Measurements from ENCODE around the gene MPST. TPM values are rescaled to one million over a fixed set of nuclear protein-coding genes. Genes with fewer than 3 reads are reported as not detected.
A peak's percentile ranks its signal among the peaks of the same experiment; 100 is the strongest.

MPST gene
- total RNA-seq, 1 experiment from 2014 or later, result 68.6 TPM

DNA sequence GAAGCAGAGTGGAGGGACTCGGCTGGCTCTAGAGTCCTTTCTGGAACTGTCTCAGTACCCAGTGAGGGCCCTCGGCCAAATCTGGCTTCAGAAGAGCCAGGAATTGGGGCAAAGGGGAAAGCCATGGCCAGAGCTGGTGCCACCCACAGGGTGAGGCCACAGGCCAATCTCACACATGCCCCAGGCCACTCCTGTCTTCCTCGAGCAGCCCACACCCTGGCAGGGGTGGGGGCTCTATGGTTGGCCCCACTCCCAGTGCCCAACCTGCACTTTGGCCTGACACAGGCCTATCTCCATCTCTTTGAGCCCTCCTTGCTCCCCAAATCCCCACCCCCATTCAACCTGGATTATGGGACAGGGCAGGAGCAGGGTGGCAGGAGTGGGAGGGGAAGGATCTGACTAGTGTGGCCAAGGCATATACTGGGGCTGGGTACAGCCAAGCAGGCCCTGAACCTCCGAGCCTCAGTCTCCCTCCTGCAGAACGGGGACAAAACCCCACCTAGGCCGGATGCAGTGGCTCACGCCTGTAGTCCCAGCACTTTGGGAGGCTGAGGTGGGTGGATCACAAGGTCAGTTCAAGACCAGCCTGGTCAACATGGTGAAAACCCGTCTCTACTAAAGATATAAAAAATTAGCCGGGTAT lies 7.2 kb upstream of the MPST start:
- 0 out of 2 replicates have a peak overlapping the region, but pooled peaks have one; percentile 14 for H3K4me2 ChIP-seq (ENCODE audit: low read length)
- H3K9ac ChIP-seq (ENCODE audit: low read length), result no peak overlapping the region
- no peak overlapping the region for H2AFZ ChIP-seq (ENCODE audit: low read depth, low read length, poor library complexity, severe bottlenecking)
- POLR2A ChIA-PET, result no interaction called here
- no peak overlapping the region for H3K4me3 ChIP-seq (replicated peaks in 1 of 2; ENCODE audit: low read depth in 1 of 2, low read length in 2 of 2)
- H3K4me1 ChIP-seq (ENCODE audit: control insufficient read depth in 1 of 2, insufficient read depth in 2 of 2, low read length in 2 of 2), result peaks cover 2 to 12% of the 10 kb centered on the region in 2 experiments; a peak in 2 of 4 replicates
- BruUV-seq (replicated peaks), result no TSS peak
- intact Hi-C loops (cut with micrococcal nuclease), result no loop called here
- DNase-seq (ENCODE audit: low read depth, low spot score) (no peak), ATAC-seq (peak; percentile 33; the same call in 1 of the 2 replicates)
- no peaks in the 10 kb centered on the region for H3K36me3 ChIP-seq (ENCODE audit: control insufficient read depth in 1 of 2, insufficient read depth in 2 of 2, low read length in 2 of 2)
- no peaks in the 10 kb centered on the region for H3K9me2 ChIP-seq (ENCODE audit: insufficient read depth)
- CTCF ChIA-PET, result no interaction called here
- no peaks in the 10 kb centered on the region for H3K27me3 ChIP-seq (ENCODE audit: insufficient read depth, low read length)
- RAD21 ChIA-PET (ENCODE audit: low non-redundant PET in 1 of 2, low total read pairs in 2 of 2, uncharacterized antibody in 2 of 2, unreplicated experiment in 2 of 2), result no interaction called here
- no peaks in the 10 kb centered on the region for H3K9me3 ChIP-seq (ENCODE audit: control insufficient read depth in 1 of 2, insufficient read depth in 1 of 2, low read depth in 1 of 2, low read length in 2 of 2)
- no peak overlapping the region for H3K27ac ChIP-seq (ENCODE audit: low read depth, low read length)
- TF ChIP-seq EZH2 (IDR thresholded peaks at IDR 0.05), result no peak
- TF ChIP-seq CBX3 (IDR thresholded peaks at IDR 0.05; ENCODE audit: low read depth), result no peak
- no peak for TF ChIP-seq POLR2AphosphoS5 (IDR thresholded peaks at IDR 0.05; ENCODE audit: low read depth, low read length)
- no peak for TF ChIP-seq EZH2phosphoT487 (IDR thresholded peaks at IDR 0.05; ENCODE audit: borderline replicate concordance)
- TF ChIP-seq SIN3A (IDR thresholded peaks at IDR 0.05; ENCODE audit: low read depth), result no peak
- TF ChIP-seq JUND (IDR thresholded peaks at IDR 0.05), result no peak
- no peak for TF ChIP-seq TCF7L2 (IDR thresholded peaks at IDR 0.05; ENCODE audit: borderline replicate concordance, extremely low read depth, insufficient read depth, insufficient read length)
- TF ChIP-seq SRF (IDR thresholded peaks at IDR 0.05; ENCODE audit: low read depth), result no peak
- TF ChIP-seq ZNF274 (IDR thresholded peaks at IDR 0.05; ENCODE audit: low read depth, low read length), result no peak
- no peak for TF ChIP-seq RAD21 (IDR thresholded peaks at IDR 0.05; ENCODE audit: low read depth)
- TF ChIP-seq CEBPB (IDR thresholded peaks at IDR 0.05; ENCODE audit: low read depth), result no peak
- no peak for TF ChIP-seq SP1 (IDR thresholded peaks at IDR 0.05; ENCODE audit: low read depth)
- TF ChIP-seq, protein P1, sequence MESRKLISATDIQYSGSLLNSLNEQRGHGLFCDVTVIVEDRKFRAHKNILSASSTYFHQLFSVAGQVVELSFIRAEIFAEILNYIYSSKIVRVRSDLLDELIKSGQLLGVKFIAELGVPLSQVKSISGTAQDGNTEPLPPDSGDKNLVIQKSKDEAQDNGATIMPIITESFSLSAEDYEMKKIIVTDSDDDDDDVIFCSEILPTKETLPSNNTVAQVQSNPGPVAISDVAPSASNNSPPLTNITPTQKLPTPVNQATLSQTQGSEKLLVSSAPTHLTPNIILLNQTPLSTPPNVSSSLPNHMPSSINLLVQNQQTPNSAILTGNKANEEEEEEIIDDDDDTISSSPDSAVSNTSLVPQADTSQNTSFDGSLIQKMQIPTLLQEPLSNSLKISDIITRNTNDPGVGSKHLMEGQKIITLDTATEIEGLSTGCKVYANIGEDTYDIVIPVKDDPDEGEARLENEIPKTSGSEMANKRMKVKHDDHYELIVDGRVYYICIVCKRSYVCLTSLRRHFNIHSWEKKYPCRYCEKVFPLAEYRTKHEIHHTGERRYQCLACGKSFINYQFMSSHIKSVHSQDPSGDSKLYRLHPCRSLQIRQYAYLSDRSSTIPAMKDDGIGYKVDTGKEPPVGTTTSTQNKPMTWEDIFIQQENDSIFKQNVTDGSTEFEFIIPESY (IDR thresholded peaks at IDR 0.05; ENCODE audit: extremely low read depth, insufficient replicate concordance, low read length), result no peak
- TF ChIP-seq, protein P2, sequence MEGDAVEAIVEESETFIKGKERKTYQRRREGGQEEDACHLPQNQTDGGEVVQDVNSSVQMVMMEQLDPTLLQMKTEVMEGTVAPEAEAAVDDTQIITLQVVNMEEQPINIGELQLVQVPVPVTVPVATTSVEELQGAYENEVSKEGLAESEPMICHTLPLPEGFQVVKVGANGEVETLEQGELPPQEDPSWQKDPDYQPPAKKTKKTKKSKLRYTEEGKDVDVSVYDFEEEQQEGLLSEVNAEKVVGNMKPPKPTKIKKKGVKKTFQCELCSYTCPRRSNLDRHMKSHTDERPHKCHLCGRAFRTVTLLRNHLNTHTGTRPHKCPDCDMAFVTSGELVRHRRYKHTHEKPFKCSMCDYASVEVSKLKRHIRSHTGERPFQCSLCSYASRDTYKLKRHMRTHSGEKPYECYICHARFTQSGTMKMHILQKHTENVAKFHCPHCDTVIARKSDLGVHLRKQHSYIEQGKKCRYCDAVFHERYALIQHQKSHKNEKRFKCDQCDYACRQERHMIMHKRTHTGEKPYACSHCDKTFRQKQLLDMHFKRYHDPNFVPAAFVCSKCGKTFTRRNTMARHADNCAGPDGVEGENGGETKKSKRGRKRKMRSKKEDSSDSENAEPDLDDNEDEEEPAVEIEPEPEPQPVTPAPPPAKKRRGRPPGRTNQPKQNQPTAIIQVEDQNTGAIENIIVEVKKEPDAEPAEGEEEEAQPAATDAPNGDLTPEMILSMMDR (IDR thresholded peaks at IDR 0.05 in 2 of 3, conservative IDR thresholded peaks at IDR 0.05 in 1 of 3; ENCODE audit: borderline replicate concordance in 1 of 3, insufficient read depth in 1 of 3, low read depth in 2 of 3, low read length in 2 of 3), result no peak
- TF ChIP-seq YY1 (IDR thresholded peaks at IDR 0.05; ENCODE audit: extremely low read depth, insufficient replicate concordance, low read depth, low read length), result no peak
- H4K20me1 ChIP-seq (ENCODE audit: insufficient read depth), result no peaks in the 10 kb centered on the region
- no peaks in the 10 kb centered on the region for H3K79me2 ChIP-seq (ENCODE audit: insufficient read depth, low read length)
